ENCODE measurements around the gene MAGI1.

Gene MAGI1

GRCh38 chr3:66075281-66075680 lies 36.6 kb upstream of the MAGI1 start:
- no peak for TF ChIP-seq CTCF (IDR thresholded peaks at IDR 0.05; ENCODE audit: low read depth, low read length)
- DNase-seq (ENCODE audit: extremely low read depth, low read depth), result peak; percentile 48

GRCh38 chr3:66073464-66074141 lies 34.9 kb upstream of the MAGI1 start:
- DNase-seq (ENCODE audit: extremely low read depth, low read depth), result no peak
- TF ChIP-seq CTCF (IDR thresholded peaks at IDR 0.05; ENCODE audit: low read depth, low read length), result no peak

- DNase-seq (ENCODE audit: extremely low read depth, low read depth), result no peak
- TF ChIP-seq CTCF (IDR thresholded peaks at IDR 0.05; ENCODE audit: low read depth, low read length), result no peak
Measured at GRCh38 chr3:66068255-66068654, 29.5 kb upstream of the MAGI1 start.

- no peak for DNase-seq (ENCODE audit: extremely low read depth, low read depth)
- no peak for TF ChIP-seq CTCF (IDR thresholded peaks at IDR 0.05; ENCODE audit: low read depth, low read length)
Measured at GRCh38 chr3:66066963-66067617, 28.4 kb upstream of the MAGI1 start.

- no peak for TF ChIP-seq CTCF (IDR thresholded peaks at IDR 0.05; ENCODE audit: low read depth, low read length)
- DNase-seq (ENCODE audit: extremely low read depth, low read depth), result no peak
Measured at GRCh38 chr3:66055289-66055688, 16.6 kb upstream of the MAGI1 start.

GRCh38 chr3:66053550-66054094 lies 14.9 kb upstream of the MAGI1 start:
- TF ChIP-seq CTCF (IDR thresholded peaks at IDR 0.05; ENCODE audit: low read depth, low read length), result no peak
- DNase-seq (ENCODE audit: extremely low read depth, low read depth), result no peak
